ENCODE measurements around the gene NAT16.

NAT16 gene

DNA sequence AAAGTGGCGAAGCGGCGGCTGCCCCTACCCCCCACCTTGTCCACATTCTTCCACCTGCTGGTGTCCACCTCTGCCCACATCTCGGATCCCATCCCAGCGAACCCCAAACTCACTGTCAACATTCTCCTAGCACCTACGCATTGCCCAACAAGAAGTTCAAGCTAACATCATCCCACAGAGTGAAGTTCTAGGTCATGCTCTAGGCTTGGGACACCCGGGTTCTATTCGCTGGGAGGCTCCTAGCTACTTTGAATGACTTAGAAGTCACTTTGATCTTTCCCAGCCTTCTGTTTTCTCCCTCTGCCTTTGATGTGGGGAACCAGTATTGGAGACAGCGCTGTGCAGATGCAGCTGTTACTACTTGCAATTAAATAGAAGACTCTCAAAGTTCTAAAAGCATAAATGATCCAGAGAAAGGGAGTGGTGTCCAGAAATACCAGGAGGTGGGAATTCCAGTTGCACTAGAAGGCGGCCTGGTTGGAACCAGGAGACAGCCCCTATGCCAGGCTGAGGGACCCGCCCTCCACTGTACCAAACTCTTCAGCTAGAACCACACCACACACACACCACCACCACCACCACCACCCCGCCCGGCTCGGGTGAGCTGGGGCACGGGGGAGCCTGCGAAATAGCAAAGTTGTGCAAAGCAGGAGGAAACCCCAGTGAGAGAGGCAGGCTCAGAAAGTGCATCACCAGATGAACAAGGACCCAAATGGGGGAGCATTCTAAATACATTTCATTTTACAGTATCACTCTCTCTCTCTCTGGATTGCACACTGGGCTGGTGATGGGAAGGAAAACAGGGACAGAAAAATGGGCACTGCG, 9.3 kb downstream of the NAT16 start:
- no peak for DNase-seq (ENCODE audit: low spot score)

GRCh38 chr7:101169838-101170551, 10.1 kb downstream of the NAT16 start:
- peak; percentile 89 for DNase-seq (ENCODE audit: low spot score)

- no peak for DNase-seq (ENCODE audit: low spot score)
Observed at GRCh38 chr7:101169110-101169837, 10.8 kb downstream of the NAT16 start.

DNA sequence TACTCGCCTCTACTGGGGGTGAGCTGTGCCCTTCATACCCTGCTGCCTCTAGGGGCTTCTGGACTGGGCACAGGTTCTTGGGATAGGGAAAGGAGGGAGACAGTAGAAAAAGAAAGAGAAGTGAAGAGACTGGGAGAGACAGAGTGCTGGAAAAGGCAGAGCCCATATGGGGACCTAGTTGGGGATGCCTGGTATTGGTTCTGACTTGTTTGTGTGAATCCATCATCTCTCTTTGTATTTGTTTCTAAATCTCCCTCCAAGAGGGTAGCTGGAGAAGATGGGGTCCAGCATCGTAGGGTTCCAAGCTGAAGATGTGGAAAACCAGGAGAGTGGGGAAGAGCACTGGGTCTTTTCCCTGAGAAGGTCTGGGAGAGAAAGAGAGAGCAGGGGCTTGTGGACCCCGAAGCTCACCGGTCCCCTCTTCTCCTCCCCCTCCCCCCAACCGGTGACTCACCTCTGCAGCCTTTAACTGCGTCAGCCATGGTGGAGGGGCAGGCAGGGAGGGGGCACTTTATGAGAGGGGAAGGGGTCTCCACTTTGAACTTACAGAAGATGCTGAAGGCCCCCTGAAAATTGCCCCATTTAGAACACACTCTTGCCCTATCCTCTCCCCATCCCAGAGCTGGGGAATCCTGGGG, 11.6 kb downstream of the NAT16 start:
- no peak for DNase-seq (ENCODE audit: low spot score)

GRCh38 chr7:101167645-101168411, 12.3 kb downstream of the NAT16 start:
- peak; percentile 49 for DNase-seq (ENCODE audit: low spot score)

GRCh38 chr7:101166909-101167644, 13.0 kb downstream of the NAT16 start:
- DNase-seq (ENCODE audit: low spot score) = no peak

GRCh38 chr7:101166648-101166908, 13.5 kb downstream of the NAT16 start:
- no peak for DNase-seq (ENCODE audit: low spot score)

GRCh38 chr7:101165958-101166647, 14.0 kb downstream of the NAT16 start:
- no peak for DNase-seq (ENCODE audit: low spot score)

DNA sequence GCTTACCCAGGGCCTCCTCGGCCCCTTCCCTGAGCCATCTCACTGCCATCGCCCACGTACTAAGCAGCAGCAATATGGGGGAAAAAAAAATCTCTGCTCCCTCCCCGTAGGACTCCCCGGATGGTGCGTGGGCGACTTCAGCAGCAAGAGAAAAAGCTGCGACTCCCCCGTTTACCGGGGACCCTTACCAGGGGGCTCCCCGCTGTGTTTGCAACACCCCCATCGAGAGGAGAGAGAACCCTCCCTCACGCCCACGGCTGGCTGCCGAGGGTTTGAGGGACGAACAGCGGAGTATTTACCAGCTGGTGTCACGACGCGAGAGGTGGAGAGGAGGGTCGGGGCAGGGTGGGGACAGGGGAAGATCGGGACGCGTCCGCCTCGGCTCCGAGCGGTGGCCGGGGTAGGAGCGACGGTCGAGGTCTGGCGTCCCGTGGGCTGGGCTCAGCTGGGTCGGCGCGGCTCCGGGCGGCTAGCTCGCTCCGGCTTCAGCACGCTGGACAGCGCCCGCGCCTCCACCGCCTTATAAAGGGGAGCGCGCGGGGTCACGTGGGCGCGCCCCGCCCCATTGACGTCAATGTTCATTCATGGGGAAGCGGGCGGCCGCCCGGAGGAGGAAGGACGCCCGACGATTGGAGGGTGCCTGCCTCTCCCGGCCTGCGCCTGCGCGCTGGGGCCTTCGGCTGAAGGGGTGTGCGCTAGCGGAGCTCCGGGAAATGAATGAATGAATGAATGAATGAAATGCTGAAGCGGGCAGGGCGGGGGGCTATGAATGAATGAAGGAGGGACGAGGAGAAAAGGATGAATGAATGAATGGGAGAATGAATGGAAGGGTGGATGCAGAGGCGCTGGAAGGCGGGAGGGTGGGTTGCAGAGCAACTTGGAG, 14.8 kb downstream of the NAT16 start, which contains the start of gene VGF:
VGF (minus strand) TSS at position 495 of the 883 bp plus-strand sequence. CDS start 726 bp downstream, outside the sequence.
- DNase-seq (ENCODE audit: low spot score) = peak; percentile 89

- DNase-seq (ENCODE audit: low spot score) = no peak
Observed at GRCh38 chr7:101164071-101164840, 15.8 kb downstream of the NAT16 start.

- DNase-seq (ENCODE audit: low spot score) = no peak
Observed at GRCh38 chr7:101163279-101164070, 16.6 kb downstream of the NAT16 start.

DNA sequence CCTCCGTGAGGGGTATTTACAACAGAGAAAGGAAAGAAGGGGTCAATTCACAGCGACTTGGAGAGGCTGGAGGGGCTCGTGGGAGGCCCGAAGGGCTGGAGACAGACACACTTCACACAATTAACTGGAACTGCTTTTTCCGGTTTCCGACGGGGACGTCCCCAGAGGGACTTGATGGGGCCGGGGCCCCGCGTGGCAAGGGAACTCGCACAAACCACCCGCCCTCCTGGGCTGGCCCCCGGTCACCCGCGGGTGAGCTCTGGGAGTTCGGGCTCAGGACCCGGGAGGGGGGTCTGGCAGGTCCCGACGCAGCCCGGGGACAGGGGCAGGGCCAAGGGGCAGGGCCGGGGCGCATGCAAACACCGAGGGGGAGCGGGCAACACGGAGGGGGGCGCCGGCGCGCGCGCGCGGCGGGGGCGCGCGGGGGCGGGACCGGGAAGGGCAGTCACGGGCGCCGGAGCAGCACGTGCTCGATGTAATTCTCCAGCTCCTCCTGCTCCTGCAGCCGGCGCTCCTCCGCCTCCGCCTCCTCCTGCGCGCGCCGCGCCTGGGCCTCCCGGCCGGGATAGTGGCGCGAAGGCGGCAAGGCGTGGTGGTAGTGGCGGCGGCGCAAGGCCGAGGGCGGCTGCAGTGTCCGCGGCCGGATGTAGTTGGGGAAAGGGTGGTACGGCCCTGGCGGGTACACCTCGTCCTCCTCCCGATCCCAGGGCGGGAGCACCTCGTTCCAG, 17.4 kb downstream of the NAT16 start:
- no peak for DNase-seq (ENCODE audit: low spot score)

DNA sequence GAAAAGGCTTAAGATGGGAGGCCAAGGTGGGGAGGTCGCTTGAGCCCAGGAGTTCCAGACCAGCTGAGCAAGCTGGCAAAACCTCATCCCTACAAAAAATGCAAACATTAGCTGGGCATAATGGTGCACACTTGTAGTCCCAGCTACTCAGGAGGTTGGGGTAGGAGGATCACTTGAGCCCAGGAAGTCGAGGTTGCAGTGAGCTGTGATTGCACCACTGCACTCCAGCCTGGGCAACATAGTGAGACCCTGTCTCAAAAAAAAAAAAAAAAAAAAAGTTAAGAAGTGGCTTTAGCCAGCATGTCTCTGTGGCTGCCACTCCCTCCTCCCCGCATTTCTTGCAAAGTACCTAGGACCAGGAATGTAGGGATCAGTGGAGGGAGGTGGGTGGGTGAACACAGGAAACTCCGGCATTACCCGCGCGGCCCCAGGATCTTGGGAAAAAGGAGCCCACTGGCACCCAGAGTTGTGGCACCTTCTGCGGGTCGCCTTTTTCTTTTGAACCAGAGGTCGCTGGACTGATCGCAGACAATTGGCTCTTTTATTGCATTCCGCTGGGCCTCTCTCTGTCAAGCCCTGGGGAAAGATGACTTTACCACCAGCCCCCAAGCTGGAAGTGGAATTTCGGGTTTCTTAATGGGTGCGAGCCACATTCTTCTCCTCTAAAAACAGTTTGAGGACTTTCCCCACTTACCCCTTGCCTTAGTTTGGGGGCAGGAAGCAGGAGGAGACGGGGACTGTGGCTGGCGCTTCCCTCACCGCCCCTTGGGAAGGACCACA, 18.2 kb downstream of the NAT16 start:
- no peak for DNase-seq (ENCODE audit: low spot score)

DNA sequence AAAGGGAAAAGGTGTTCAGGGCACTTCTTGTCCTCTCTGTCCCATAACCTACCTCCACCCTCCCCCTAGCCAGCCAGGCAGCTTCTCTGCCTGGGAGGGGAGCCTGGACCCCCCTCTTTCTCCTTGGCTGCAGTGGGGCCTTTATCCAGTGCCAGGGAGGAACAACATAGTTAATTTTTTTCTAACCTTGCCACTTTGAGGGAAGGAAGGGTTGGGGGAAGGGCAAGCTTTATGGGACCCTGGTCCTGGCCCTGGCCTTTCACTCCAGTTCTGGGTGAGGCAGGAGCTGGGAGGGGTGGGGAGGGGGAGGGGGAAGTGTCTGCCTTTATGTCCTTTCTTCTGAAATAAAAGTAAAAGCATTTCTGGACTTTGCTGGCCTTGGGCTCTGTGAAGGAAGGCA, 19.2 kb downstream of the NAT16 start:
- no peak for DNase-seq (ENCODE audit: low spot score)

DNA sequence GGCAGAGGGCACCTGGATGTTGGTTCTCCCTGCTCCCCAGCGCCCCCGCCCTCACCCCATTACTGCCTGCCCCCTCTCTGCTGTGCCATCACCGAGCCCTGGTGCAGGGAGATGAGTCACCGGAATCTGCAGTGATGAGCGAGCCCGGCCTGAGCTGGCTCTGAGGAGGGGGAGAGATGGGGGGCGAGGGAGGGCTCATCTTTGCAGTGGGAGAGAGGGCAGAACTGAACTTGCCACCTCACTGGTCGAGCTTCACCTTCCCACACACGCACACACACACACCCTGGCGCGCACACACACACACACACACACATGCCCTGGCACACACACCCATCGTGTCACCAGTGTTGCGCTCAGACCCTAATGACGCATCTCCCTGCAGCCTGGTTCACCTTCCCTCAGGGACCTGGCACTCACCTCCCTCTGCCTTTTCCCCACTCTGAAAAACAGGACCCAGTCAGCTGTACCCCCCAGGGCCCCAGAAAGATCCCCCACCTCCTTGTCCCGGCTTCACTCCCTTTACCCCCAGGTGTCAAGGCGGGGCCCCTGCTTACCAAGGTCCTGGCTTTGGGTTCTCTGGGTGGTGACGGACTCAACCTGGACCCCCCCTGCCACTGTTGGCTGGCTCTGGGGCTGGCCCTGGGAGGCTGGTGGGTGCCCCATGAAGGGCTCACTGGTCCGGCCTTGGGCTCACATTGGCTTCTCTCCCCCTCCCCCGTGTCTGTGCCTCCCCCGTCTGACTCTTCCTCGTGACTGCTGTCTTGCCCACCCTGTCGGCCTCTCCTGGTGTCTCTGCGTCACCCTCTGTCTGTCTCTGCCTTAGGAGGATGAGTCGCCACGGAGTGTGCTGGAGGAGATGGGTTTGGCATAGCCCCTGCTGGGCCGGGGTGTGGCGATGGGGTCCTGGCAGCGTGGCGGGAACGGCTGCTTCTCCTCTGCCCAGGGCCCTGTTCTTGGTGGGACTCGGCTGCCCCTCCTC, 20.1 kb downstream of the NAT16 start:
- no peak for DNase-seq (ENCODE audit: low spot score)
